Measurements from ENCODE around the gene CDHR2. TPM values are rescaled to one million over a fixed set of nuclear protein-coding genes. Genes with fewer than 3 reads are reported as not detected.

Gene CDHR2
- total RNA-seq, 4 donors from 2014 or later, result 0.15 to 0.19 (median 0.15) TPM; not detected in 1

- no peak overlapping the region for H3K4me3 ChIP-seq (ENCODE audit: low read depth, poor library complexity, severe bottlenecking)
- 5 to 10% methylated on average over 32 of the region's 32 CpGs for WGBS, 2 donors
- DNase-seq (ENCODE audit: low spot score in 2 of 2), result no peak
- no peak for TF ChIP-seq POLR2A (IDR thresholded peaks at IDR 0.05)
- TF ChIP-seq CTCF (IDR thresholded peaks at IDR 0.05), result no peak
- intact Hi-C loops (cut with DNase I; ENCODE audit: low total_unique reads), result no loop called here
These were observed 71.3 kb downstream of the CDHR2 start for GRCh38 chr5:176620333-176620981.

- whole genome bisulfite sequencing, 2 donors, result 54 to 57% methylated on average over 8 to 13 of the region's 13 CpGs
- intact Hi-C loops (cut with DNase I; ENCODE audit: low total_unique reads), result no loop called here
- DNase-seq (ENCODE audit: low spot score in 2 of 2), result no peak
- TF ChIP-seq CTCF (IDR thresholded peaks at IDR 0.05), result no peak
- no peak for TF ChIP-seq POLR2A (IDR thresholded peaks at IDR 0.05)
- H3K4me3 ChIP-seq (ENCODE audit: low read depth, poor library complexity, severe bottlenecking), result no peak overlapping the region
These were observed 72.5 kb downstream of the CDHR2 start for GRCh38 chr5:176621661-176622079.

GRCh38 chr5:176624142-176624541, 75.0 kb downstream of the CDHR2 start:
- intact Hi-C loops (cut with DNase I; ENCODE audit: low total_unique reads), result no loop called here
- no peak overlapping the region for H3K4me3 ChIP-seq (ENCODE audit: low read depth, poor library complexity, severe bottlenecking)
- no peak for DNase-seq (ENCODE audit: low spot score in 2 of 2)
- TF ChIP-seq CTCF (IDR thresholded peaks at IDR 0.05), result no peak
- no peak for TF ChIP-seq POLR2A (IDR thresholded peaks at IDR 0.05)
- 72 to 76% methylated on average over 4 of the region's 4 CpGs for WGBS, 2 donors

GRCh38 chr5:176624938-176625337, 75.8 kb downstream of the CDHR2 start:
- no peak for DNase-seq (ENCODE audit: low spot score in 2 of 2)
- 56 to 68% methylated on average over 6 to 9 of the region's 9 CpGs for WGBS, 2 donors
- TF ChIP-seq POLR2A (IDR thresholded peaks at IDR 0.05) (no peak), CTCF (IDR thresholded peaks at IDR 0.05) (no peak)
- intact Hi-C loops (cut with DNase I; ENCODE audit: low total_unique reads), result no loop called here
- no peak overlapping the region for H3K4me3 ChIP-seq (ENCODE audit: low read depth, poor library complexity, severe bottlenecking)

- H3K4me3 ChIP-seq (ENCODE audit: low read depth, poor library complexity, severe bottlenecking), result no peak overlapping the region
- intact Hi-C loops (cut with DNase I; ENCODE audit: low total_unique reads), result no loop called here
- DNase-seq (ENCODE audit: low spot score in 2 of 2), result no peak
- TF ChIP-seq CTCF (IDR thresholded peaks at IDR 0.05) (no peak), POLR2A (IDR thresholded peaks at IDR 0.05) (no peak)
- 61 to 62% methylated on average over 2 of the region's 2 CpGs for WGBS, 2 donors
These were observed 76.4 kb downstream of the CDHR2 start for GRCh38 chr5:176625512-176625911.

Measured in lower leg skin (tissue), 4 donors.